GM12872 (cell line): ENCODE measurements around the gene ACSL3.

ENCODE experiments used
- TF ChIP-seq, protein P1 (sequence below): IDR thresholded peaks from 3 replicates; pipeline ENCODE4 v1.5.1; 2011; ENCODE audit warnings: low read depth, mild to moderate bottlenecking, low read length, moderate library complexity; ENCODE audit not compliant: insufficient read depth

Gene ACSL3

DNA sequence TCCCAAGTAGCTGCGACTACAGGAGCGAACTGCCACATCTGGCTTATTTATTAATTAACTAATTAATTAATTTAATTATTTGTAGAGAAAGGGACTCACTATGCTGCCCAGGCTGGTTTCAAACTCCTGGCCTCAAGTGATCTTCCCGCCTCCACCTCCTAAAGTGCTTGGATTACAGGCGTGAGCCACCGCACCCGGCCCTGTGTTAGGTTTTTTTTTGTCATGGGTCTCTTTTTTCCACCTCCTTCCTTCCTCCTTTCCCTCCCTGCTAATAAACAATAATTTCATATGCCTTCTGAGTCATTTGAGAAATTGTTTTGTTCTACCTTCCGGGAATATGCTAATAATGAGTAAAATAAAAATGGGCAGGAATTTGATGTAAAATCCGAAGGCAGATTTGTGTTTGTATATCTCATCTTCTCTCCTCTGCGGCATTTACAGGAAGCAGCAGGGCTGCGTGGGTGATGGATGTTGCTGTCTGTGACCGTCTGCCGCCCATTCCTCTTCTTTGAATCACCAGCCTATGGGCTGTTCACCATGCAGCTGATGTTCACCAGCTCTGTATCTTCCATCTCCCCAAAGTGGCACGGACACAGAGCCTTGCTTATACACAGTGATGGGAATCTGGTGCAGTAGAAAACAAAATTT lies 89.9 kb downstream of the ACSL3 start:
- TF ChIP-seq, protein P1, sequence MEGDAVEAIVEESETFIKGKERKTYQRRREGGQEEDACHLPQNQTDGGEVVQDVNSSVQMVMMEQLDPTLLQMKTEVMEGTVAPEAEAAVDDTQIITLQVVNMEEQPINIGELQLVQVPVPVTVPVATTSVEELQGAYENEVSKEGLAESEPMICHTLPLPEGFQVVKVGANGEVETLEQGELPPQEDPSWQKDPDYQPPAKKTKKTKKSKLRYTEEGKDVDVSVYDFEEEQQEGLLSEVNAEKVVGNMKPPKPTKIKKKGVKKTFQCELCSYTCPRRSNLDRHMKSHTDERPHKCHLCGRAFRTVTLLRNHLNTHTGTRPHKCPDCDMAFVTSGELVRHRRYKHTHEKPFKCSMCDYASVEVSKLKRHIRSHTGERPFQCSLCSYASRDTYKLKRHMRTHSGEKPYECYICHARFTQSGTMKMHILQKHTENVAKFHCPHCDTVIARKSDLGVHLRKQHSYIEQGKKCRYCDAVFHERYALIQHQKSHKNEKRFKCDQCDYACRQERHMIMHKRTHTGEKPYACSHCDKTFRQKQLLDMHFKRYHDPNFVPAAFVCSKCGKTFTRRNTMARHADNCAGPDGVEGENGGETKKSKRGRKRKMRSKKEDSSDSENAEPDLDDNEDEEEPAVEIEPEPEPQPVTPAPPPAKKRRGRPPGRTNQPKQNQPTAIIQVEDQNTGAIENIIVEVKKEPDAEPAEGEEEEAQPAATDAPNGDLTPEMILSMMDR: no peak

DNA sequence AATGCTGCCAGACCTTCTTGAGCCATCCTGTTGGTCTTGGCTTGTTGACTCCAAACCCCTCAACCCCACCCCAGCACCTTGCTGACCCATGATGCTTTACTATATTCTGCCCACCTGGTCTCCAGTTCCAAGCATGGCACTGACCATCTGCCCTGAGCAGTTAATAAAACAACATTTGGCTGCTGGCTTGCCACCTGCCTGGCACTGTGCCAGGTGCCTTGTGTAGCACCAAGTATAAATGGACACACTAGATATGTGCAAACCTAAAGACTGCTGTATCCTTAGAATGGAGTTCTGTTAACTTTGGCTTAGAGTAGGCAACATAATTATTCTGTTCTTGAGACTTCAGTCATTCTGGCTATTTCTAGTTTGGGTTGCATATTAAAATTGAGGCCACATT lies 91.4 kb downstream of the ACSL3 start:
- TF ChIP-seq, protein P1: no peak

GRCh38 chr2:222955008-222955407 lies 94.2 kb downstream of the ACSL3 start:
- TF ChIP-seq, protein P1: no peak

DNA sequence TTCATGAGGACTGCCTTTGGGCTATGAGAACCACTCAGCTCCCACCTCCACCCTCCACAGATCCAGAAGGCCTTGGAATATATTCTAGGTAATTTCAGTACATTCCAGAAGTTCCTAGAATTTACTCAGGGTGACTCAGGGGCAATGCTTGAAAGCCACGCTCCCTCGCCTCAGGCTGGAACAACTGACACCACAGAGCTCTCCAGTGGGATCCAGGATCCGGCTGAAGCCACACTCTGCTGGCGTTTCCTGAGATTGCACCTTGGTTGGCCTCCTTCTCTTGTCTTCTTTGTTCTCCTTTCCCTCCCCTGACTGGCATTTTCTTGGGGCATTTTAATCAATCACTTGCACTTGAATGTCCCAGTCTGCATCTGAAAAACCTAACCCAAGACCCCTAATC lies 98.5 kb downstream of the ACSL3 start:
- TF ChIP-seq, protein P1: peak; percentile 35; the same call in 1 of the 3 replicates

DNA sequence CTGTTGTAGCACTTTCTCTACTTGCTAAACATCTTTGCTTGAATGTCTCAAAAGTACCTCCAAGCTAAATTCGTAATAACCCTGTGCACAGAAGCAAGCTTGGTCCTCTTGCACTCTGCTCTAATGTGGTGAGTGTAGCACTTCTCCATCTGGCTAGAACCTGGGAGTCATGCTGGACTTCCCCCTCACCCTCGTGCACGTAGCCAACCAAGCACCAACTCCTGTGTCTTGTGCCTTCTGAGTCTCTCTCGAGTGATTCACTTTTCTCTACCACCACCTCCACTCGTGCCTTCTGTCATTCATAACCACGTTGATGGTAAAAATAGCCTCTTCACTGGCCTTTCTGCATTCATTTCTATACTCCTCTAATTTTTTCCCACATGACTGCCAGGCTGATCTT lies 99.3 kb downstream of the ACSL3 start:
- TF ChIP-seq, protein P1: no peak

DNA sequence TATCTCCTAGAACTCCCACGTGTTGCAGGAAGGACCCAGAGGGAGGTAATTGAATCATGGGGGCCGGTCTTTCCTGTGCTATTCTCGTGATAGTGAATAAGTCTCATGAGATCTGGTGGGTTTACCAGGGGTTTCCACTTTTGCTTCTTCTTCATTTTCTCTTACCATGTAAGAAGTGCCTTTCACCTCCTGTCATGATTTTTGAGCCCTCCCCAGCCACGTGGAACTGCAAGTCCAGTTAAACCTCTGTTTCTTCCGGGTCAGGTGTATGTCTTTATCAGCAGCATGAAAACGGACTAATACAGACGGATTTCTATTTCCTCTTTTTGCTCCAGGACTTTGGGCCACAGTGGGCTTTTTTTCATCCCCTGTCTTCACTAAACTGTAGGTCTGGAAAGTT lies 102.8 kb downstream of the ACSL3 start:
- TF ChIP-seq, protein P1: no peak

- TF ChIP-seq, protein P1: no peak
Measured at GRCh38 chr2:222964376-222965031, 103.7 kb downstream of the ACSL3 start.
